ENCODE results near the gene CWH43. TPM values are rescaled to one million over a fixed set of nuclear protein-coding genes. Genes with fewer than 3 reads are reported as not detected.

Gene CWH43
- total and polyA plus RNA-seq, 10 of the 15 experiments (the other 5 are each of a cell fraction or from before 2014, with no cell fraction given), result not detected

GRCh38 chr4:48943387-48943786, 42.7 kb upstream of the CWH43 start:
- 94% methylated on average over 1 of the region's 1 CpG for WGBS (ENCODE audit: insufficient coverage, insufficient replicate concordance, low lambda C conversion rate, missing lambda C conversion rate)
- TF ChIP-seq EGR1 (IDR thresholded peaks at IDR 0.05; ENCODE audit: borderline replicate concordance in 1 of 2, low read depth in 2 of 2, low read length in 2 of 2) (no peak), ZNF24 (IDR thresholded peaks at IDR 0.05) (no peak), CTCF (IDR thresholded peaks at IDR 0.05 in 2 of 3, conservative IDR thresholded peaks at IDR 0.05 in 1 of 3; ENCODE audit: control insufficient read depth in 2 of 3, extremely low read depth in 1 of 3, insufficient read depth in 1 of 3, low read depth in 3 of 3, low read length in 3 of 3) (peak in 2 of 3 experiments; percentile 14 to 17; a peak in 2 of 6 replicates), NFYB (IDR thresholded peaks at IDR 0.05; ENCODE audit: insufficient read depth, low read depth, low read length) (no peak), CEBPB (IDR thresholded peaks at IDR 0.05; ENCODE audit: borderline replicate concordance in 1 of 2, low read depth in 2 of 2, low read length in 2 of 2) (no peak), LARP7 (IDR thresholded peaks at IDR 0.05) (no peak), RAD21 (IDR thresholded peaks at IDR 0.05; ENCODE audit: insufficient read depth, low read depth, low read length) (0 out of 2 replicates have a peak, but pooled peaks have one; percentile 9), PBX3 (IDR thresholded peaks at IDR 0.05; ENCODE audit: insufficient replicate concordance, low read depth, low read length) (no peak)
- ChIA-PET RAD21 (ENCODE audit: unreplicated experiment) (no interaction called here), CTCF (interaction anchor here (1.0 to 3.5 kb wide), 5 partner anchors 12 to 365 kb away, joined by 4 to 19 read pairs (median 5); no protein-coding TSS in a partner anchor), SMC1A (ENCODE audit: uncharacterized antibody, unreplicated experiment) (interaction anchor here (1.1 to 1.8 kb wide), 2 partner anchors 364 to 381 kb away, joined by 3 to 14 read pairs; no protein-coding TSS in a partner anchor), POLR2A (no interaction called here)
- Histone ChIP-seq H3K9ac (ENCODE audit: control insufficient read depth, insufficient read depth, low read length) (no peak overlapping the region), H3K4me1 (ENCODE audit: control insufficient read depth, insufficient read depth, low read length) (no peaks in the 10 kb centered on the region), H3K4me2 (ENCODE audit: control insufficient read depth, insufficient read depth) (no peak overlapping the region), H3K4me3 (no peak overlapping the region), H3K27me3 (replicated peaks in 1 of 2; ENCODE audit: control insufficient read depth in 2 of 2, insufficient read depth in 2 of 2, low read length in 1 of 2) (peaks cover 0 to 3% of the 10 kb centered on the region in 2 experiments; a peak in 1 of 4 replicates), H2AFZ (ENCODE audit: control insufficient read depth, low read depth, low read length) (no peak overlapping the region), H3K36me3 (ENCODE audit: control insufficient read depth in 2 of 2, insufficient read depth in 2 of 2, low read length in 1 of 2) (no peaks in the 10 kb centered on the region), H3K27ac (ENCODE audit: control insufficient read depth, insufficient read depth) (no peak overlapping the region), H3K9me3 (replicated peaks; ENCODE audit: control insufficient read depth, insufficient read depth, low read length) (no peaks in the 10 kb centered on the region; the same call in 2 of the 3 replicates), H3K79me2 (ENCODE audit: control insufficient read depth, insufficient read depth, low read length) (no peaks in the 10 kb centered on the region), H4K20me1 (ENCODE audit: control insufficient read depth, insufficient read depth) (no peaks in the 10 kb centered on the region)
- BruUV-seq (replicated peaks), result no TSS peak
- DNase-seq (ENCODE audit: low read depth, low spot score), result no peak
- no peak for FAIRE-seq
- no peak for ATAC-seq
- intact Hi-C loops (cut with micrococcal nuclease; ENCODE audit: unreplicated experiment), result no loop called here
- in situ Hi-C loops (cut with MboI), result no loop called here

All from GM12878 (cell line).